Fibroblast of pulmonary artery (primary cell): ENCODE results near the gene RPS21.

Experiments used
- DNase-seq: peaks from one replicate; pipeline ENCODE4 v3.0.0-alpha.2; 2010; ENCODE audit warnings: low read depth
- H3K4me3 ChIP-seq: replicated peaks from 2 replicates; pipeline ENCODE4 v1.5.1; 2011; ENCODE audit warnings: low read depth, mild to moderate bottlenecking, control low read depth, low read length, moderate library complexity
- TF ChIP-seq, protein P1 (sequence below): IDR thresholded peaks from 2 replicates; pipeline ENCODE4 v1.5.1; 2011; ENCODE audit warnings: mild to moderate bottlenecking, control low read depth, low read length, inconsistent platforms; ENCODE audit errors: missing control alignments

RPS21 gene

DNA sequence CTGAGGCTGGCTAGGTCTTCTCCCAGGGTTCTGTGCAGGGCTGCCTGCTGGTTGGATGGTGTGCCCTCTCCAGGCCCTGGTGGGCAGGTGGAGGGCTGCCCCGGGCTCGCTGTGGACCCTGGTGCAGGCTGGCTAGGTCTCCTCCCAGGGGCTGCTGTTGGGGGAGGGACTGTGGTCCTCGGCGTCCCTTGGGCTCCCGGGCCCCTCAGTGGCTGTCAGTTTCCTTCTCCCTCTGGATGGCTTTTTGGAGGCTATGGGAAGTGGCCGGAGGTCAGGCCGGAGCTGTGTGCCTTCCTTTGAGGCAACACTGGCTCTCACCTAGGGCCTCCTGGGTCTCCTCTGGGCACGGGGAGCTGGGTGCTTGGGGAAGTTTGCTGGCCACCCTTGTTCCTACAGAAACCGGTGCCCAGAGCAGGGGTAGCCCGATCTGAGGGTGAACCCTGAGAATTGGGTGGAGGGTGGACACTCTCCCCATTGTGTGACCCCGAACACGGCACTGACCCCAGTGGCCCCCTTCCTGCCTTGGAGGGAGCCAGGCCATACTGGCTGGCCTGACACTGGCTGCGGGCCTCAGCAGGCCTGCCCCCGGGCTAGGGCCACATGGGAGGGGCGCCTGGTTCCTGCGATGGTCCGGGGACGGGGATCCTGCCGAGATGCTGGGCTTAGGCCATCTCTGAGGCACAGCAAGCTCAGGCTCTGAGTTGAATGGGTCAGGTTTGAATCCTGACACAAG lies 24.0 kb downstream of the RPS21 start:
- DNase-seq: no peak
- no peak overlapping the region for H3K4me3 ChIP-seq
- TF ChIP-seq, protein P1, sequence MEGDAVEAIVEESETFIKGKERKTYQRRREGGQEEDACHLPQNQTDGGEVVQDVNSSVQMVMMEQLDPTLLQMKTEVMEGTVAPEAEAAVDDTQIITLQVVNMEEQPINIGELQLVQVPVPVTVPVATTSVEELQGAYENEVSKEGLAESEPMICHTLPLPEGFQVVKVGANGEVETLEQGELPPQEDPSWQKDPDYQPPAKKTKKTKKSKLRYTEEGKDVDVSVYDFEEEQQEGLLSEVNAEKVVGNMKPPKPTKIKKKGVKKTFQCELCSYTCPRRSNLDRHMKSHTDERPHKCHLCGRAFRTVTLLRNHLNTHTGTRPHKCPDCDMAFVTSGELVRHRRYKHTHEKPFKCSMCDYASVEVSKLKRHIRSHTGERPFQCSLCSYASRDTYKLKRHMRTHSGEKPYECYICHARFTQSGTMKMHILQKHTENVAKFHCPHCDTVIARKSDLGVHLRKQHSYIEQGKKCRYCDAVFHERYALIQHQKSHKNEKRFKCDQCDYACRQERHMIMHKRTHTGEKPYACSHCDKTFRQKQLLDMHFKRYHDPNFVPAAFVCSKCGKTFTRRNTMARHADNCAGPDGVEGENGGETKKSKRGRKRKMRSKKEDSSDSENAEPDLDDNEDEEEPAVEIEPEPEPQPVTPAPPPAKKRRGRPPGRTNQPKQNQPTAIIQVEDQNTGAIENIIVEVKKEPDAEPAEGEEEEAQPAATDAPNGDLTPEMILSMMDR: no peak

DNA sequence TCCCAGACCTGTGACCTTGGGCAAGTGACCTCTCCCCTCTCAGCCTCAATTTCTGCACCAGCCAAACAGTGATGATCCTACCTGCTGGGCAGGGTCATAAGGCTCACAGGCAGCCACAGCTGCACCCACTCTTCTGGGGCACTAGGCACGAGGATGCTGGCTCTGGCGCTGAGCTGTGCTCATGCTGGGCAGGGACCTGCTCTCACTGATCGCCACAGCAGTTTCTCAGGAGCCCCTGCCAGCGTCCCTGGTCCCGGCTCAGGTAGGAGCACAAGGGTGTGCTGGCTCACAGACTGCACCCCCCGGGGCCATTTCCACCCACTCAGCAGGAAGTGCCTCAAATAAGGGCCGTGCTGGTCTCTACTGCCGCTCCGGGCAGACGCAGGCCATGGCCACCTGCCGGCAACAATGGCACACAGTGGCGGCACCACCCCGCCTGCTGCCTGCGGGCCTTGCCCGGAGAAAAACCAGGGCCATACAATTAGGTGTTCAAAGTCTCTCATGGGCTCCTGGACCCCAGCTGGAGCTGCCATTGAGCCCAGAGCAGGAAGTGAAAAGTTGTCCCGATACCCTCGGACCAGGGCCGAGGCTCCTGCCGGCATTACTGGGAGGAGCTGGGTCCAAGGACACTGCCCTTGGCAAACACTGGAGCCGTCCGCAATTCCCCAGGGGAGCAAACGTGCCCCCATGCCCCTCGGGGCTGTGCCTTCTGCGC lies 24.7 kb downstream of the RPS21 start:
- no peak overlapping the region for H3K4me3 ChIP-seq
- no peak for DNase-seq
- TF ChIP-seq, protein P1: no peak

GRCh38 chr20:62412194-62413024 lies 25.5 kb downstream of the RPS21 start:
- DNase-seq: no peak

DNA sequence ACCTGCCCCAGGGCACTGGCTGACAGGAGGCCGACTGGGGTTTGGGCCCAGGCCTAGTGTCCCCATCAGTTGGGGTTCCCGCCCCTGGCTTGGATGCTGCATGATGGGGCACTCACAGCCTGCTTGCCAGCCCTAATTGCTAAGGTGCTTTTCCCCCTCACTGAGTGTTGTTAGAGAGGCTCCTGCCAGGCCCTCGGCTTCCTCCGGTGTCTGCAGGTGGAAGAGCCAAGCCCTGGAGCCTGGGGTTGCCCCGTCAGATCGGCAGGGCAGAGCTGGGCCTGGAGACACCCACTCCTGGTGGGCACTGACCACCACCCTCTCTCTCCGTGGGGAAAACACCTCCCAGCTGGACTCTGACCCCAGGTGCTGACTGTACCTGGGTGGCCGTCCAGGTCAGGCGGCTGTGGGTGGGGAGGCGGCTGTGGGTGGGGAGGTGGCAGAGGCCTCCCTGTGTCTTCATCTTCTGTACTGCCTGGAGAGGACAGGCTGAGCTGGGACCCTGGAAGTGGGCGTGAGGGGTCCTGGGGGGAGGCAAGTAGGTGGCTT lies 26.2 kb downstream of the RPS21 start:
- no peak overlapping the region for H3K4me3 ChIP-seq
- TF ChIP-seq, protein P1: no peak
- DNase-seq: no peak

More at GRCh38 chr20:62412194-62413024, 25.5 kb downstream of the RPS21 start:
- no peak overlapping the region for H3K4me3 ChIP-seq
- TF ChIP-seq, protein P1: no peak

GRCh38 chr20:62413896-62414481 lies 27.1 kb downstream of the RPS21 start:
- H3K4me3 ChIP-seq: no peak overlapping the region
- TF ChIP-seq, protein P1: no peak
- no peak for DNase-seq

GRCh38 chr20:62415354-62416111 lies 28.6 kb downstream of the RPS21 start:
- no peak for DNase-seq
- H3K4me3 ChIP-seq: no peak overlapping the region
- TF ChIP-seq, protein P1: no peak
